KOPT-K1 (cell line): ENCODE results near the gene SCTR.

Source experiments
- H3K27ac ChIP-seq: fragments of 200-600 bp; sonication (generic); 2 replicates; pipeline ENCODE4 v1.5.1; 2016; ENCODE audit warnings: antibody characterized with exemption, mild to moderate bottlenecking, low read depth, low read length; ENCODE audit not compliant: poor library complexity, severe bottlenecking
- H3K36me3 ChIP-seq: fragments of 200-600 bp; sonication (generic); 2 replicates; pipeline ENCODE4 v1.5.1; 2017; ENCODE audit warnings: antibody characterized with exemption, mild to moderate bottlenecking, low read length, moderate library complexity; ENCODE audit not compliant: insufficient read depth
- H3K9me3 ChIP-seq: fragments of 200-600 bp; sonication (generic); 2 replicates; pipeline ENCODE4 v1.5.1; 2017; ENCODE audit warnings: antibody characterized with exemption, low read length, mild to moderate bottlenecking; ENCODE audit not compliant: insufficient read depth, poor library complexity, severe bottlenecking

SCTR gene

DNA sequence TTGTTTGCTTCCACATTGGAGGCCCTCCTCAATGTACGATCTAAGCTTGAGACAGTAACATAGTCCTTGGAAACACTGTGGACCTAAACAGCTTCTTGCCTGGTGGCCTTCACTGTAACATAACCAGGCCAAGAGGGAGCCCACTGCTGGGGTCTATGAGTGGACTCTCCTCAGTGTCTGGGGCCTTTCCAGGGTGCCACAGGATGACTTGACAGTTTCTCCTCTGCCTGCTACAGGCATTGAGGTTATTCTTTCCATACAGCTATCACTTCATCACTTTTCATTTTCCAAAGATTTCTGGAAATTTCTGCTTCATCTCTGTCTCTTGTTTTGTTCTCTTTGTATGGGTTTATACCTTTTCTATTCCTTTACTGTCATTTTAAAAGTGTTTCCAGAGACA is 11.3 kb downstream of the SCTR start:
- Histone ChIP-seq H3K9me3 (no peaks in the 10 kb centered on the region), H3K36me3 (no peaks in the 10 kb centered on the region), H3K27ac (no peak overlapping the region)

DNA sequence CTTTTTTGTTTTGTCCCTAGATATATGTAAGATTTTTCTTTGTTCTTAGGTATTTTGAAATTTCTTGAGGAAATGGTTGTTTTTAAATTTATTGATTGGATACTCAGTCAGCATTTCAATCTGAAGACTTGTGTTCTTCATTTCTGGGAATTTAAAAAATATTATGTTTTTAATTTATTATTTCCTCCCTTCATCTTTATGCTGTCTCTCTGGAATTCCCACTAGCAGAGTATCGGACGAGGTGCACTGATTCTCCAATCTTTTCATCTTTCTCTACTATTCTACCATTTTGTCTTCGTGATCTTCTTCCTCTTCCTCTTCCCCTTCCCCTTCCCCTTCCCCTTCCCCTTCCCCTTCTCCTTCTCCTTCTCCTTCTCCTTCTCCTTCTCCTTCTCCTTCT is 12.3 kb downstream of the SCTR start:
- no peaks in the 10 kb centered on the region for H3K9me3 ChIP-seq
- H3K36me3 ChIP-seq, result no peaks in the 10 kb centered on the region
- H3K27ac ChIP-seq, result no peak overlapping the region

DNA sequence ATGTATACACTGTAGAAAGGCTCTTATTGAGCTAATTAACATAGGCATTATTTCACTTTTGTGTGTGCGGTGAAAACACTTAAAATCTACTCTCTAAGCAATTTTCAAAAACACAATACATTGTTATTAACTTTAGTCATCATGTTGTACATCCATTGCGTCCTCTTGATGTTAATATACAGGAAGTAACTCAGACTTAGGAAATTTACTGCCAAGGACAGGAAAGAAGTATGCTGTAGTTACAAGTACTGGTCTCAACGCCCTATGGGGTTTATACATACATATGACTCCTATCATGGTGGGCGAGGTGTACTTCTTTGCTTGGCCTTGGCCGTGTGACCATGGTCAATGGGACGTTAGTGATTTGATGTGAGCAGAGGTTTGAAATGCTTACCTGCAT is 15.5 kb downstream of the SCTR start:
- no peaks in the 10 kb centered on the region for H3K36me3 ChIP-seq

DNA sequence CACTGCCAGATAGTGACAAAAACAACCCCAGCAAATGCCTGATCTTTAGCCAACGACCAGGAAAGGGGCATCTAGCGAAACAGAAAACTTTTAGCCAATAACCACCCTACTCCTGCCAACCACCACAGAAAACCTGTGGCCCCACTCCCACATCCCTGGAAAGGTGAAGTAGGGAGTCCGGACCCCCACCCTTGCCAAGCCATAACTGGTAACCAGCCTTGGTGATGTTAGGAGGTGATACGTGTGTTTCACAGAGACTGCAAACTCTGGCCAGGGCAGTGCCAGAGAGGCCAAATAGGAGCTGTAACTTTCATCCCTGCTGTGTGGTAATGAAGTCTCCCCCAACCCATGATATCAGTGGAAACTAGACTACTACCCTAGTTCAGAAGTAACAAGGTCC is 27.6 kb downstream of the SCTR start:
- H3K9me3 ChIP-seq, result peaks cover 19% of the 10 kb centered on the region
- H3K36me3 ChIP-seq, result no peaks in the 10 kb centered on the region
- no peak overlapping the region for H3K27ac ChIP-seq

More for the DNA sequence above, 15.5 kb downstream of the SCTR start:
- H3K27ac ChIP-seq, result no peak overlapping the region
- no peaks in the 10 kb centered on the region for H3K9me3 ChIP-seq

DNA sequence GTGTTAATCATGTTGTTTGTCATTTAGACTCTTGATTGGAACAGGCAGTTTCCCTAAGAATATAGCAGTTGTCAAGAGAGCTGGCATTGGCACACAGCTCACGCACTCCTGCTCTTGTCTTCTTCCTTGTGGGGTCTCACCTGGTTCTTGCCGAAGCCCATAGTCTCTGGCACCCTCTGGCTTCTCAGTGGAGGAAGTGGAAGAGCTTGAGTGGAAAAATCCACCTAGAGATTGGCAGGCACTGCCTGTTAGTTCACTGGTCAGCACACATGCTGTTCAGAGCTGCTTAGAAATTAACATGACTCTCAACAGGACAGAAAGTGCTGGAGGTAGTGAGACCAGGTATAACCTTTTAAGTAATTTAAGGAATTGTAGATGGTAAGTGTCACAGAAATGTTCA is 28.3 kb downstream of the SCTR start:
- H3K27ac ChIP-seq, result no peak overlapping the region
- H3K9me3 ChIP-seq, result peaks cover 16% of the 10 kb centered on the region

DNA sequence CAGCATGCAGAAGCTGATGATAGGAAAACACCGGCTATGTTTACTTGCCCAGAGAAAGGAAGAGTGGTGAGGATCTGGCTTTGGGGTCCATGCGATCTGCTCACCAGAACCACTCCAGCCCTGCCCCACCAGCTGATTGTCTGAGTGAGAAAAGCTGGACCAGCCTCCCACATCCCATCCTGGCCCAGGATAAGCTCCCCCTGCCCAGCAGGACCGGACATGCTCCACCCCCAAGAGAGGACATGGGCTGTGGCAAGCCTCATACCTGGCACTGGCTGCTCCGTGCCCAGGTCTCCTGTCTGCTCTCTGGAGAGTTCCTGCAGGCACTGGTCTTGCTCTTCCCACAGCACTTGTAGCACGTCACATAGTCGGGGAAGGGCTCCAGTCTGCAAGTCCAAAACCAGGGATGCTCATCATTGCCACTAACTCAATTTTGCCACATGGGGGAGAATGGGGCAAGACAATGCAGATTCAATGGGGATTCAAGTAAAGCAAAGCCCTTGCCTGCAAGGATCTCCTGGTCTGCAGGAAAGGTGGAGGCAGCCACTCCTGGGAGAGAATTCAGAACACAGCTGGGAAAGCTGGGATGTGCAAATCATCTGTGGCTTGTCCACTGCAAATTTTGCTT is 30.0 kb downstream of the SCTR start:
- Histone ChIP-seq H3K9me3 (peaks cover 2% of the 10 kb centered on the region), H3K36me3 (no peaks in the 10 kb centered on the region), H3K27ac (no peak overlapping the region)

More for the DNA sequence above, 28.3 kb downstream of the SCTR start:
- H3K36me3 ChIP-seq, result no peaks in the 10 kb centered on the region

DNA sequence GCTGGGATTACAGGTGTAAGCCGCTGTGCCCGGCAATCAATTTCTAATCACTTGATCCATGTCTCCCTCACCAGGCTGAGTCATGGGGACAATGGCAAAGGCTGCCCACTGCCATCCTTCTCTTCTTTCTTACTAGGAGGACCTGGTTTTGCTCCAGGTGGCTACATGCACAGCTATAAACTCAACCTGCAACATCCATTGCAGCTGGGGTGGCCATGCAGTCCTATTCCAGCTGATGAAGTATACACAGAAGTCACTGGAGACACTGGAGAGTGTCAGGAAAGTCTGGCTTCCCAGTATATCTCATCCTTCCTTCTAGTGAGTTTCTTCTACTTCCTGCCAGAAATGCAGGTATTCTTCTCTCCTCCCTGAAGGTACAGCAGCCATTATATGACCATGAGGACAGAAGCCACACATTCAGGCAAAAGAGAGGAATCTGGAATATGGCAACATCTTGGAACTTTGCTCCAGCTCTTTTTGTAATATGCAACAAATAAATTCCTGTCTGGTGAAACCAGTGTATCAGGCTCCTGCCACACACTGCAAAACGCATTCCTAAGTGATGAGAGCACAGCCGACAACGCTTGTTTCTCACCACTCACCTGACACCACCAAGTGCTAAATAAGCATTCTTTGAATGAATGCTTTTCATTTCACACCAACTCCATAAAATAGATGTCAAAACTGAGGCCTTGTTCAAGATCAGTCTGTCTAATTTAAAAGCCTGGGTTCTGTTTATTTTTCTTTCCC is 32.3 kb downstream of the SCTR start:
- no peak overlapping the region for H3K27ac ChIP-seq
- H3K36me3 ChIP-seq, result no peaks in the 10 kb centered on the region
- H3K9me3 ChIP-seq, result no peaks in the 10 kb centered on the region

DNA sequence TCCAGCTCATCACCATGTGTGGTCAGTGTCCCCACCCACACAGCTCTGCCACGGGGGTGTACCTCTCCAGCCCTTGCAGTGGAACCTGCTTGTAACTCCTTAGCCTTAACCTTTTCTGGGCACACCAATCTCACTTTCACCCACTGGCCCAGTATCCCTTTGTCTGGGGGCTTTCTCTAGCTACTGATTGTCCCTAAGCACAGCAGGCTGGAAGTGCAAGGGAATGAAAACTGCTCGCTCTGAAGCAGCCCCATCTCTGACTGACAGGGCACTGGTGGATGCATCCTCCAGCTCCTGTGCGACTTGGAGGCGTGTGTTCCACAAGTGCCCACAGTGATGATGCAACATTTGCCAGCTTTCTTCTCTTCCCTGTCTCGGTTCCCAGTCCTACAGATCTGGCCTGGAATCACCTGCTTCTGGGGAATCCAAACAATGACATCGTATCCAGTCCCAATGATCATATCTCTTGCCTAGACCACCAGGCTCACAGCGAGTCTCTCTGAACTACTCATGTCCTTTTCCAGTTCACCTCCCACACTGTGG is 33.6 kb downstream of the SCTR start:
- no peaks in the 10 kb centered on the region for H3K36me3 ChIP-seq
- no peak overlapping the region for H3K27ac ChIP-seq
- H3K9me3 ChIP-seq, result no peaks in the 10 kb centered on the region

DNA sequence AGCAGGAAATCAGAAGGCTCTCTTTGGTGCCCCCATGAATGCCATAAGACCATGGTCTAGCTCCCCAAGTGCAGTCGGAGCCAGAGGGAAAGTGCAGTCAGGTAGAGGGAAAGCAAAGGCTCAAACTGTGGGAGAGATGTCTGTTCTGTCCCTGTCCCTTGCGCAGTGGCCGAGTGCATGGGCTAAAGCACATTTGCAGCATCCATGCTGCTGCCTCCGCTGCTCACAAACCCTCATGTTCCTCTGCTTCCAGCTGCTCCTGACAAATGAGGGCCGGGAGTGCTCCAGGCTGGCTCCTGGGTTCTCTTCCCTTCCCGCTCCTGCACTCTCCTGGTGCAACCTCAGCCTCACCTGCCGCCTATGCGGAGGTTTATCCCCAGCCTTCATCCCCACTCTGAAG is 34.2 kb downstream of the SCTR start:
- Histone ChIP-seq H3K9me3 (no peaks in the 10 kb centered on the region), H3K36me3 (no peaks in the 10 kb centered on the region), H3K27ac (no peak overlapping the region)

DNA sequence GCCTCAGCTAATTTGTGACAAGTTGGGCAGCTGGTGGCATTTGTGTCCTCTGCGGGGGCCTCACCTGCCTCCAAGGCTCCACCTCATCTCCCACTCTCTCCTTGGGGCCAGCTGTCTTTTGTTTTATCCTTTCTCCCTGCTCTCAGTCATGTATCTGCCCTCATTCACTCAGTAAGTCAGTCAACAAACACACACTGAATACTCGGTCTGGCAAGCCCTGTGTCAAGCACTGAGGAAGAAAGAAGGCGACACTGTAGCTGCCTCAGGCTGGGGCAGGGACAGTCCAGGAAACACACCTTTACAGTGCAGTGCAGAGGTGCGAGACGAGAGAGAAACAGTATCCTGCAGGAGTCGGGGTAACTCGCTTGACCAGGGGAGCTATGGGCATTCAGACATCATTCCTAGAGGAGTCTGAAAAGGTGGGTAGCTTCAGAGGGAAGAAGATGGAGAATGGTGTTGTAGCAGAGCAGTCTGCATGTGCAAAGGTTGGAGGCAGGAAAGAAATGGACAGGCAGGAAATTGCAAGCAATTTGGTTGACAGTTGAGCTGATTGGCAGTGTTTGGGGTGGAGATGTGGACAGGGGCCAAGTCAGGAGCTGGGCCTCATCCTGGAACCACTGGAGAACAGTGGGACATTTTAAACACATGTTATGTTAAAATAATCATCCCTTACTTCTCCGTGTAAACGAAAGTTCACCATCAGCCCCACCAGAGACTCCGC is 34.9 kb downstream of the SCTR start:
- no peak overlapping the region for H3K27ac ChIP-seq
- H3K36me3 ChIP-seq, result no peaks in the 10 kb centered on the region
- H3K9me3 ChIP-seq, result no peaks in the 10 kb centered on the region

DNA sequence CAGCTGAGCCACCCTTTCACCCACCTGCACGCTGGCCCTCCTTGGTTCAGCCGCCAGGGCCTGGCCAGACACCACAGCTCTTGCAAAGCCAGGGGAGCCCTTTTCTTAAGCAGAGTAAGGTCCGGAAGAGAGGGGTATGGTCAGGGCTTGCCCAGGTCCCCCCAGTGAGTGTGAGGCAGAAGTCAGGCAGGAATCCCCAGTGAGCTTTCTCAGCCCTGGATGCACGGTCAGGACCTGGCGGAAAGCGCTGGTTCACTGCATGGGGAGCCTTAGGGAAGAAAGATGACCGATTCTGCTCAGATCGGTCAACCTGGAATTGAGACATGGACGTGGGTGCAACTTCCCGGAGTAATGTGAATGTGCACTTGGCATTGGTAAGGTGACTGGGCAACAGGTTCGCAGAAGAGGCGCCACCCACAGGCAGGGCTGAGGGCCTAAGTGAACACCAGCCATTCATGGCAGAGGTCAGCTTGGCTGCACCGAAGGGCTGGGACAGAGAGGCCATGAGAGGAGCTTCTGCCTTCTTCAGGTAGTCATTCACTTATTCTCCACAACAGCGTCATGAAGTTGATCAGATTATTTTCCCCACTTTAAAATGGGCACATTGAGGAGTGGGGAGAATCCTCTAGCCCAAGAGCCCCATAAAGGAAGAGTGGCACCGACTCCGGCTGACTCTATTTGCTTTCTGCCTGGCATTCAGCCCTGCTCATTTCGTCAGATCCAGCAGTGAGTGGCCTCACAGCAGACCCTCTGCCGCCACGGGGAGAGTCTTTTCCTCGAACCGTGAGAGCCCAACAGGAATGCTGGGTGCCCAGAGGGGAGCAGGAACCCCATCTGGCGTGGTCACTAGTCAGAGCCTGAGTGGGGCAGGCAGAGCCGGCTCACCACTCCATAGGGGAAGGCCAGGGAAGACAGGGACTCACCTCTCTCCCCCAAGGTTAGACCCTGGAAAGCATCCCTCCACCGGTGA is 35.8 kb downstream of the SCTR start:
- Histone ChIP-seq H3K9me3 (no peaks in the 10 kb centered on the region), H3K36me3 (no peaks in the 10 kb centered on the region), H3K27ac (no peak overlapping the region)

DNA sequence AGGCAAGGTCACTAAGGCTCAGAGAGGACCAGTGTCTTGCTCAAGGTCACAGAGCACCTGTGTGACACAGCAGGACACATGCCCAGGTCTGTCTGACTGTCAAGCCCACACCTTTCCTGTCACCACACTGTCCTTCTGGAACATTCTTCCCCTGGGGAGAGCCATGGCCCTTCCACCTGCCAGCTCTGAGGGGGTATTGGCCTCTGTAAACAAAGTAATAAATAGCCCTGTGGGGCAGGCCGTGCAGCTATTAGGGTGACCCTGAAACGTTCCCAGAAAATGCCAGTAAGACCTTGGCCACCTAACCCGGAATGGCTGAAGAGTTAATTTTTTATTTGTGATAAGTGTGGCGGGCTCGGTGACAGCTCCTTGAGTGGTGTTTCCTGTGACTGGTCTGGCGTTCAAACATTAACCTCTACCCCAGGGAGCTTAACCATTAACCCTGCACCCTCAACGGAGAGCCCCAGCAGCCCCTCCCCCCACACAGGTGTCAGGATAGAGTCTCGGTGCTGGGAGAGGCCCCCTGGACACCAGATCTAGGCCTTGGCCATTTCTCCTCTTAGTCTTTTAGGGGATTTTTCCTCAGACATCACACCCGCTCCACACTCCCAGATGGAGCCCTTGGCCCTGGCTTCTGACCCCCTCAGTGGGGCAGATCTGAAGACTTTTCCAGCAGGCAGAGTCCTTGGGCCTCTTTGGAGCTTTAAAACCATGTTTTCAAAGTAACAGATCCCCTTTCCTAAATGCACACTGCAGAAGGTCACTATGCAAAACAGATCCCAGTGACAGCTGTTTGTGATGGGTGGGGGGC is 36.6 kb downstream of the SCTR start:
- Histone ChIP-seq H3K36me3 (no peaks in the 10 kb centered on the region), H3K9me3 (no peaks in the 10 kb centered on the region), H3K27ac (no peak overlapping the region)

DNA sequence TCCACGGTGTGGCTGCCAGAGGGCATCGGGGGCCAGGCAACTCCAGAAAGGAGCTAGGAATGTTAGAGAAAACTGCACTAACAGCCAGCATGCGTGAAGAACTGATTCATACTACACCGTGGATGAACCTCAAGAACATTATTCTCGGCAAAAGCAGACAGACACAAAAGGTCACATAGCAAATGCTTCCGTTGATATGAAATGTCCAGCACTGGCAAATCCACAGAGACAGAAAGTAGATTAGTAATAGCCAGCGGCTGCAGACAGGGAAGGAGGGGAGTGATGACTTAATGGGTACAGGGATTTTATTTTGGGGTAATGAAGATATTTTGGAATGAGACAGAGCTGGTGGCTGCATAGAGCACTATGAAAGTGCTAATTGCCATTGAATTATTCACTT is 37.4 kb downstream of the SCTR start:
- no peak overlapping the region for H3K27ac ChIP-seq
- H3K9me3 ChIP-seq, result no peaks in the 10 kb centered on the region
- no peaks in the 10 kb centered on the region for H3K36me3 ChIP-seq
